DMS 273 (cell line): ENCODE measurements around the gene MAP1LC3B.
"Not testable (repeated sequence)": the region's sequence is repeated elsewhere in the genome, so short reads cannot be mapped to it uniquely, and the experiment has no call there.

Source experiments
- DNase-seq: peaks from one replicate; lab custom pipeline; 2025; ENCODE audit not compliant: unreplicated experiment; lab: John Stamatoyannopoulos, UW

MAP1LC3B gene

DNA sequence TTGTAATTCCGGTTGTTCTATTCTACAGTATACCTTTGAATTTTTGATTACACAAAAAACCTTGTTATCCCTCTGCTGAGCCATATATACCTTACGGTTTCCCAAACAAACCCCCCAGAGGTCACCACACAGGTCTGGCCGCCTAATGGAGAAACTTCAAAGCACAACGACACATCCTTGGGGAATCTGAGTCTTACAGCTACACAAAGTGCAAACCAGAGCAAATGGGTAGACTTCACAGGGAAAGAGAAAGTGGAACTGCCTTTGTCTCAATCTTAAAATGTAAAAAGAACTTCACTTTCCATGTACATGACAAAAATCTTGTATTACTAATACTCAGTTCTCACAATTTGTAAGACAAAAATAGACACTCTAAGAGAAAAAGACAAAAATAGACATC lies 11.3 kb upstream of the MAP1LC3B start:
- no peak for DNase-seq

- peak; percentile 53 for DNase-seq
Measured at GRCh38 chr16:87382023-87382785, 9.9 kb upstream of the MAP1LC3B start.

DNA sequence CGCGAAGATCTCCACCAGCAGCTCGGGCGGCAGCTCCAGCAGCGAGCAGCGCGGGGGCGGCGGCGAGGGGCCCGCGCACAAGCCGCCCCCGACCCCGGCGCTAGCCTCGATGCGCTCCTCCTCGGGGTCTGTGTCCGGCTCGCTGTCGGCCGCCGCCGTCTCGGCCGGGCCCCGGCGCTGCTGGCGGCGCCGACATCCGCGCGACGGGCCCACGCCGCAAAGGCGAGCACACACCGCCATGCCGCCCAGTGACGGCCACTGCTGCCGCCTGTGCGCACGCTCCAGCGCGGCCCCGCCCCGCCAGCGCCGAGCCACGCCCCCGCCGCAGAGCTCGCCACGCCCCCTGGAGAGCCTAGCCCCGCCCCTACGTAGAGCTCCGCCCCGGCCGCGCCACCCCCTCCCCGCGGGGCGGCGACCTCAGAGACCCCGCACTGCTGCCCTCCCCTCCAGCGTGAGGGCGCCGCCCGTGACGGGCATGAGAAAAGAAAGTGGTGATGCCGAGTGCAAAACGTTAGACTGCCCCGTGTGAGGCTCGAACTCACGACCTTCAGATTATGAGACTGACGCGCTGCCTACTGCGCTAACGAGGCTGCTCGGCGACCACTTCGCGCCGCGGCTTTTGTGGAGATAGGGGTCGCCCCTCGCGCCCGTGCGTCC lies 8.5 kb upstream of the MAP1LC3B start, which contains the start of gene FBXO31:
TSS of gene FBXO31 (minus strand) at position 272 of the 657 bp plus-strand sequence. CDS start at position 240, 32 bp downstream.
- DNase-seq: peak; percentile 97

DNA sequence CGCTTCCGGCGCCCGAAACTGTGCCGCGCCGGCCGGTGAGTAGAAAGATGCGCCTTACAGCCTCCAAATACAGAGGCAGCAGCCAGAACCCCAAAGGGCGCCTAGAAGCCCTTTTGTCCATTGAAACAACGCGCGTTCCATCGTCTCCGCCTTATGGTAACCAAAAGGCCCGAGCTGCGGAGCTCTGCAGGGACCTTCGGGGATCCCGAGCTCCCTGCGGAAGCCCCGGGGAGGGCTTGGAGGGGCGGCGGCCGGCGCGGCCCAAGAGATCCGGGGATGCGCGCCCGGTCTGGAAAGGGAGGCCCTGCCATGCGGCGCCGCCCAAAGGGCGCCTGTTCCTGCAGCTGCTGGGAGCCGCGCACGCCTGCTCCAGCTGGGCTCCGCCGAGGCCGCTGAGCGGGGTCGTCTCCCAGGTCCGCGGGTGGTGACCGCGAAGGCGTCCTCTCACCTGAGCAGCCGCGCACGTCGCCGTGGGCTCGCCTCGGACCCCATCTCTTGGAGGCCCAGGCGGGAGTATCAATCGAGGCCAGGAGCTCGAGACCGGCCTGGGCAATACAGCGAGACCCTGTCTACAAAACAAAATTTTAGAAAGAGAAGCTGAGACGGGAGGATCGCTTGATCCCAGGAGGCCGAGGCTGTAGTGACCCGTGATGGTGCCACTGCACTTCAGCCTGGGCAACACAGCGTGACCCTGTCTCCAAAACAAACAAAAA lies 7.8 kb upstream of the MAP1LC3B start:
- DNase-seq: peak; percentile 93

DNA sequence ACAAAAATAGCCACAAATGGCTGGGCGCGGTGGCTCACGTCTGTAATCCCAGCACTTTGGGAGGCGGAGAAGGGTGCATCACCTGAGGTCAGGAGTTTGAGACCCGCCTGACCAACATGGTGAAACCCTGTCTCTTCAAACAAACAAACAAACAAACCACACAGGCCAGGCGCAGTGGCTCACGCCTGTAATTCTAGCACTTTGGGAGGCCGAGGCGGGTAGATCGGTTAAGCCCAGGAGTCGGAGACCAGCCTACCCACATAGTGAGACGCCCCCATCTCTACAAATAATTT lies 7.3 kb upstream of the MAP1LC3B start:
- not testable (repeated sequence) for DNase-seq

- peak; percentile 98 for DNase-seq
Measured at GRCh38 chr16:87387942-87388817, 4.0 kb upstream of the MAP1LC3B start.

GRCh38 chr16:87388818-87389134 lies 3.4 kb upstream of the MAP1LC3B start:
- no peak for DNase-seq

DNA sequence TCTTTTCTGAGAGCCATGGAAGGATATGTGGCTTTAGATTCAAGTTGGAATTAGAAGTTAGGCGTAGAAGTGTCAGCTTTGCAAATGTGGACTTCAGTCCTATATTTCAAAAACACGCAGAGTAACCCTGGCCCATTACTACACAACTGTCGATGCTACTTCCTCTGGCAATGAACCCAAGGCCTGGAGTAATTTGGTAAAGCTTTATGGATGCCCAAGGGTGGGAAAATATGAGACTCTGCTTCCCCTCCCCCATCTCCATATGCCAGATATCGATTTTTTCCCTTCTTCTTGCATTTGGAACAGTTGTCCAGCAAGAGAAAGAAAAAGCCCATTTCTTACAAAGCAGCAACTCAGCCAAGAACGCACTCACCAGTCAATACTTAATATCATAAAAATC lies 2.9 kb upstream of the MAP1LC3B start:
- peak; percentile 84 for DNase-seq

DNA sequence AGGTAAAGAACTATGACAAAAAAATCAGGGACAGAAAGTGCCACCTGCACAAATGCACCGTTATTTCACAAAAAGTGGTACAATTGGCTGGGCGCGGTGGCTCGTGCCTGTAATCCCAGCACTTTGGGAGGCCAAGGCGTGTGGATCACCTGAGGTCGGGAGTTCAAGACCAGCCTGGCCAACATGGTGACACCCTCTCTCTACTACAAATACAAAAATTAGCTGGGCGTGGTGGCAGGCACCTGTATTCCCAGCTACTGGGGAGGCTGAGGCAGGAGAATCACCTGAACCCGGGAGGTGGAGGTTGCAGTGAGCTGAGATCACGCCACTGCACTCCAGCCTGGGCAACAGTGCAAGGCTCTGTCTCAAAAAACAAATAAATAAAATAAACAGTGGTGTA lies 2.2 kb upstream of the MAP1LC3B start:
- not testable (repeated sequence) for DNase-seq

GRCh38 chr16:87390641-87391323 lies 1.4 kb upstream of the MAP1LC3B start:
- no peak for DNase-seq

GRCh38 chr16:87391324-87391949 lies 699 bp upstream of the MAP1LC3B start:
- peak; percentile 55 for DNase-seq

GRCh38 chr16:87392821-87393679 lies 914 bp downstream of the MAP1LC3B start:
- DNase-seq: peak; percentile 60

DNA sequence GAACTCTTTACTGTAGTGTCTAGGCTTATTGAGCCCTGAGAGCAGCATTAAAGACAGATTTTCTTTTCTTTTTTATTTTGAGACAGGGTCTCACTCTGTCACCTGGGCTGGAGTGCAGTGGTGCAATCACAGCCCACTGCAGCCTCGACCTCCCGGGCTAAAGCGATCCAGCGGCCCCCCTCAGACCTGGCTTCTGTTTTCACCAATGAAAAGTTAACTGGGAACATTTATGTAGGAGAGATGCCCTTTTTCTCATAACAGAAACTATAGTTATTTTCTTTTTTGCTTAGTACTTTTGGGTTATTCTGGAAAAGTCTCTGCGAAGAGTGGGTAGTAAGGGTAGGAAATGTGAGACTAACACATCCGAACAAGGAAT lies 1.5 kb downstream of the MAP1LC3B start:
- no peak for DNase-seq

DNA sequence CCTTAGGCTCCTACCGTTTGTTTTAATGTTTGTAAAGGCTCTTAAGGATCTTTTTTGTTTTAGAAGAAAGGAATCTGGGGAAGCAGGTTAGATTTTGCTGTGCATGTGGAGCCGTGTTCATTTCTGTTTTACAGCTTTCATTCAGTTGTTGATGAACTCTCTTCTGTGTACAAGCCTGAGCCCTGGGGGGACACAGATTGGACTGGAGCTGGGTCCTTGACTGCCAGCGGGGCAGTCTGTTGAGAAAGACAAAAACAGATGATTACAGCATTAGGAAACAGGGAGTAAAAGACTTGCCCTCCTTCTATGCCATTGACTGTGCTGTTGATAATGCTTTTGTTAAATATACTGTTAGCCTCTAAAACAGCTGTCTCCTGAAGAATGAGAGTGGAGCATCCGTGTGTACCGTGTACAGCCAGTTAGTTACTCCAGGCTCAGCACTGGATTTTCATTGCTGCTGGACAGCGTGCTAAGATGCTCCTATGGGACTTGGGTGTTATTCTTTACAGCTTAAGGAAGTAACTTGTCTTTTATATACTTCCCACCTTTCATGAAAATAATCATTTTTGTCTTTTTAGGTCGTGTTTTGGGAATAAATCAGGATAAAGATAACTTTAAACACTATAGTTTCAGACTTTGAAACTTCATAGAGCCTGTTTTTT lies 3.2 kb downstream of the MAP1LC3B start:
- DNase-seq: no peak

GRCh38 chr16:87404764-87405625 lies 12.9 kb downstream of the MAP1LC3B start:
- DNase-seq: no peak

DNA sequence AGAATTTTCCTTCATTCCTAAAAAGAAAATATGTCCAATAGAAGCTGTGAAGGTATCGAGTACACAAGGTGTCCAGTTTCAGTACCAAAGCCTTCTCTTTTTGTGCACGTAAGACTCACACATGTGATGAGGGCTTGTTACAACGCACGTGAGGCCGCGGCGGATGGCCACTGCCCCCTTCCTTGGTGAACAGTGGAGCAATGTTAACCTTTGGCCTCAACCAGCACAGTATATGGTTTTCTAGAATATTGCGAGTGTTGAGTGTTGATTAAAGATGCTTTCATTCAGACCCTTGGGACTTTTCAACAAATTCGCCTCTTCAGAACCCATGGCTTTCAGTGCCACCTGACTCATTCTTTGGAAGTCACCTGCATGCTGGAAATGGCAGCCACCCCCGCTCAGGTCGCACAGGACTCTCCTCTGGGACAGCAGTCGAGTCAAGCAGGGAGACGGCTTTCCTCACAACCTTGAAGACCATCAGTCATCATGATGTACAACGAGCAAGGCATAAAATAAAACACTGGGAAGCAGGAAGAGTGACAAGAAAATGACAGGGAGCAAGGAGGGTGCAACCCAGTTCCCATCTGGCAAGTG lies 14.5 kb downstream of the MAP1LC3B start:
- DNase-seq: no peak

DNA sequence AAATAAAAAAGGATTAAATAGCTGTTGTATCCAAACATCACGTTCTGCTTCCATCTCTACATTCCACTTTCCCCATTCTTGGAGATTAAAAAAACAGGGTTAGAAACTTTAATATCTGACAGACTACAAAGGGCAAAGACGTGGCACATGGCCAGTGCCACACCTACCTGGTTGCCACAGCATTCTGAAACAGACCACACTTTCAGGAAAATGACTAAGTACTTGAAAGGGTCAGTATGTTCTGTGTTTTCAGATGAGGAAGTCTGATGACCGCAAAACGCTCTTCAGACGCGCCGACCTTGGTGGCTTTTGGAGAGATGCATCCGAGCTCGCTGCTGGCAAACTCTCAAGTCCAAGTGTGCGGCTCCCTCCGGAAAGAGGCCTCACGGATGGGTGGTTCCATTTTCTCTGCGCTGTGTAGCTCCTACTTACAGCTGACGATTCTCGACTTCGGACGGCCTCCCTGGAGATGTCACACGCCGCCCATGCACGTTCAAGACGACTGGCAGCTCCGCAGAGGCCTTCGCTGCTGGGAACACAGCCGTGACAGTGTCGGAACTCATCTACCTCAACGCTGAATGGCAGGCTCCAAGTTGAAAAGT lies 15.5 kb downstream of the MAP1LC3B start:
- DNase-seq: no peak
